Activated CD8-positive, alpha-beta memory T cell treated with anti-CD3 and anti-CD28 coated beads for 1 hour (primary cell): ENCODE measurements around the gene COPS2.
"Not testable (repeated sequence)": the region's sequence is repeated elsewhere in the genome, so short reads cannot be mapped to it uniquely, and the experiment has no call there.

Experiments
- DNase-seq, 2 donors: peaks; one replicate each; pipeline ENCODE4 v3.0.0-alpha.2; 2020; ENCODE audit warnings: low read depth in 1 of 2; ENCODE audit errors: extremely low read depth in 1 of 2

The COPS2 gene

GRCh38 chr15:49155110-49155833 is at the start of gene COPS2:
Gene COPS2, minus strand, starts transcription at chr15:49155599. Its CDS starts 21 bp downstream, at chr15:49155578.
- peak; percentile 80 to 83 for DNase-seq

DNA sequence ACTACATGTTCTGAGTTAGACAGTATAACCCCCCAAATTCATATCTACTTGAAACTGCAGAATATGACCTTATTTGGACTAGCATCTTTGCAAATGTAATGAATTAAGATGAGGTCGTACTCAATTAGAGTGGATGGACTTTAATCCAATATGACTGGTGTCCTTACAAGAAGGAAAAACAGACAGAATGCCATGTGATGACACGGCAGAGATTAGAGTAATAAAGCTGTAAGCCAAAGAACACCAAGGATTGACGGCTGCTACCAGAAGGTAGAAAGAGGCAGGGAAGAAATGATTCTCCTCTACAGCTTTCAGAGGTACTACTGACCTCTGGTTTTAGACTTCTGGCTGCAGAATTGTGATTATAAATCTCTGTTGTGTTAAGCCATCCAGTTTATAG is 44.9 kb upstream of the COPS2 start:
- DNase-seq, result no peak

DNA sequence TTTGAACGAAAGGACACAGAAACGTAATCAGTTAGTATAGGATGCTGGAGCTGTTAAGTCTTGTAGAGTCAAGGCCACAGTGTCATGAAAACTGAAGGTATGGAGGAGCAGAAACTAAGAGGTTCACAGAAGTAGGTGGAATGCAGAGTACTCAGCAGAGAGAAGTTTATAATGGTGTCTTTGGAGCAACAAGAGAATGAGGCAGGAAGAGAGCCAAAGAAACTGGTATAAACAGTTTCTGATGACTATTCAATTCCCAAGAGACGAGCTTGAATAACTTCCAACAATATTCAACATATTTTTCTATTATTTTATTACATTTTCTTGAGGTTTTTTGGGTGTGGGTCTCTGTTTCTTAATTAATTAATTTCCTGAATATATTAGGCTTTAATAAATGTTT is 44.3 kb upstream of the COPS2 start:
- no peak for DNase-seq

- no peak for DNase-seq
Observed at GRCh38 chr15:49196856-49197255, 41.5 kb upstream of the COPS2 start.

GRCh38 chr15:49191892-49192291 is 36.5 kb upstream of the COPS2 start:
- DNase-seq, result no peak

DNA sequence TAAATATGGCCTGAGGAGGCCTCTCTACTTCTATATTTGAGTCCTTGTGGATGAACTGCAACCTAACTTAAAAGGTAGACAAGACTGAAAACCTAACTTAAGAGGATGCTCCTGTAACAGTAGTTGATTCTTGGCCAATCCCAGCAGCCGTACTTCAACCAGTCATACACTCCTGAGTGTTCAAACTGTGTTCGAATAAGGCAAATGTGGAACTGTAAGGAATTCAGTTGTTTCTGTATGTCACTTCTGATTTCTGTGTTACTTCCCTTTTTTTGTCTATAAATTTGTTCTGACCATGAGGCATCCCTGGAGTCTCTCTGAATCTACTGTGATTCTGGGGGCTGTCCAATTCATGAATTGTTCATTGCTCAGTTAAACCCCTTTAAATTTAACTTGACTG is 35.2 kb upstream of the COPS2 start:
- no peak for DNase-seq

- DNase-seq, result no peak
Observed at GRCh38 chr15:49189631-49190030, 34.2 kb upstream of the COPS2 start.

DNA sequence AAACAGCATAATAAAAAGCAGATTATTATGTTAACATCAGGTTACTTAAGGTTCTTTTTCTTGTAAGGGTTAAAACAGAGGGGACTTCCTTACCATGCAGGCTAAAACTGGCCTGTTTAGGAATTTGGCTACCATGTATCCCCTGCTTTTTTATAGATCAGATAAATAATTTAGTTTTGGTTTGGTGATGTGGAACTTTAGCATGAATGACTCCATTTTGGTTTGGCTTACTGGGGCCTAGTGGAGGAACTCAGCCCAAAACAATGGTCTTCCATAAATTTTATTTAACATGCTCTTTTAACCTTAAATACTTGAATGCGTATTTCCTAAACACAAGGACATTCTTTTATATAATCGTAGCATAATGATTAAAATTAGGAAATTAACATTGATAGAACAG is 33.5 kb upstream of the COPS2 start:
- DNase-seq, result no peak

DNA sequence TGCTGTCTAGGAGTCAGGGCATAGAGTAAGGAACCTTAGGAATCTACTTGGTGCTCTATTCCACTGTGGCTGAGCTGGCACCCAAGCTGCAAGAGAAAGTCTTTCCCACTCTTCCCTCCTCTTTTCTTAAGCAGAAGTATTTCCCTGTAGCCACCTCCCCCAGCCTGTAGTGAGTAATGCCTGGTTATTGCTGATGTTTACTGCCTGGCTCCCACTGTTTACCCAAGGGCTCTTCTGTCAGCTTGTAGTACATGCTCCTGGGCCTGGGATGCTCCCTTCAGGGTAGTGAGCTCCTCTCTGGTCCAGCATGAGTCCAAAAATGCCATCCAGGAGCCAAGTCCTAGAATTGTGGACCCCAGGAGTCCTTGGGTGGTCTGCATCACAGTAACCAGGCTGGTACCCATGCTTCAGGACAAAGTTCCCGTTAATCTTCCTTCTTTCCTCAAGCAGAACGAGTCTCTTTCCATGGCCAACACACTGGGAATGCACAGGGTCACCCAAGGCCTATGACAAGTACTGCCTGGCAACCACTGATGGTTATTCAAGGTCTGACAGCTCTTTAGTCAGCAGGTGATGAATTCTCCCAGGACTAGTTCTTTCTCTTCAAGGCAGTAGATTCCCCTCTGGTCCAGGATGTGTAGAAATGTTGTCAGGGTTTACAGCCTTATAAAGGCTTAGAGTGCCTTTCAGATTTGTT is 32.3 kb upstream of the COPS2 start:
- no peak for DNase-seq

GRCh38 chr15:49185473-49185872 is 30.1 kb upstream of the COPS2 start:
- DNase-seq, result no peak

- not testable (repeated sequence) for DNase-seq
Observed at GRCh38 chr15:49183741-49184140, 28.3 kb upstream of the COPS2 start.

DNA sequence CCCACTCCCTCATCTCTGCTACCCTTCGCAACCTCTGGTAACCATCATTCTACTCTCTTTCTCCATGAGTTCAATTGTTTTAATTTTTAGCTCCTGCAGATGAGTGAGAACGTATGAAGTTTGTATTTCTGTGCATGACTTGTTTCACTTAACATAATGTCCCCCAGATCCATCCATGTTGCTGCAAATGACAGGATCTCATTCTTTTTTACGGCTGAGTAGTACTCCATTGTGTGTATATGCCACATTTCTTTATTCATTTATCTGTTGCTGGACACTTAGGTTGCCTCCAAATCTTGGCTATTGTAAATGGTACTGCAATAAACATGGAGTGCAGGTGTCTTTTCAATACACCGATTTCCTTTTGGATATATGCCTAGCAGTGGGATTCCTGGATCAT is 26.7 kb upstream of the COPS2 start:
- no peak for DNase-seq

DNA sequence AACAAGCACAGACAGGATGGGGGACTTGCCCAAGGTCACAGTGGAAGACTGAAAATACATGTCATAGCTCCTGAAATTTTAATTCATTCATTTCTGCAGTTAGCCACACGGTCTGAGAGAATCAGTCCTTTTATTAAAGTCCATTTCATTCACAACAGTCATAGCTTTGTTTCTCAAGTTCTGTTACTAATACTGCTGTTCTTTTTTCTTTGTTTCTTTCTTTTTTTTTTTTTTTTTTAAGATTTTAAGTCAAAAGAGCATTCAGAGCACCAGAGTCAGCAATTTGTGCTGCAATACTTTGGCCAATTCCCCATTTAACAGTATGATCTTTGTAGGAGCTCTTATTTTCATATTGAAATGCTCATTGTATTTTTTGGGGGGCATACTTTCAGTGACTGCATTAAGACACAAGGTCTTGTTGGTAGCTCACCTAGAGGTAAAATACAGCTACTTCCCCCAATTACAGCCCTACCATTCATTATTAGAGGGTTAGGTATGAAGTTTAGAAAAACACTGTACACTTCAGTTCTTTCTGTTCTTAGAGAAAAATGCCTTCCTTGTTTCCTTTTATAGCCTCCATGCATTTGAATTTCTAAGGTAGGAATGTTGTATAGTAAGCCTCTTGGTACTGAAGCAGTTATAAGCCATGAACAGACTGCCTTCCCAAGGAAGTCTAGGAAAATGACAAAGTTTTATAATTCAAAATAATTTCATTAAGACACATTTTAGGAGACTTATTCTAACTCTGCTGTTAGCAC is 24.2 kb upstream of the COPS2 start:
- no peak for DNase-seq

DNA sequence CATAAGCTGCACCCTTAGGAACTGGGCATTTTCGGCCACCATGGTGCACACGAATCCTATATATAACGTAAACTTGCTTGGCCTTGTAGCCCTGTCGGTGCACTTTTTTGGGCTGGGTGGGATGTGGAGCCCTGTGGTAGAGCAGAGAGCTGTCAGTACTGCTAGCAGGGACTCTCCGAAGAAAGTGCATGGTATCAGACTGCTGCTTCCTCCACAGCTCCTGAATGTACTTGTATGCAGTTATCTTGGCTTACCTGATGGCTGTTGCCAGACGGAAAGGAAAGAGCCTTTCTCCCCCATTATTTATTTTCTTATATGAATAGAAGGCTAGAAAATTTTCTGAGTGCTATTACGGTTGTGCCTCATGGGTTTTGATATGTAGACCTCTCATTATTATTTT is 23.1 kb upstream of the COPS2 start:
- DNase-seq, result no peak

- DNase-seq, result not testable (repeated sequence)
Observed at GRCh38 chr15:49175582-49176397, 20.4 kb upstream of the COPS2 start.

DNA sequence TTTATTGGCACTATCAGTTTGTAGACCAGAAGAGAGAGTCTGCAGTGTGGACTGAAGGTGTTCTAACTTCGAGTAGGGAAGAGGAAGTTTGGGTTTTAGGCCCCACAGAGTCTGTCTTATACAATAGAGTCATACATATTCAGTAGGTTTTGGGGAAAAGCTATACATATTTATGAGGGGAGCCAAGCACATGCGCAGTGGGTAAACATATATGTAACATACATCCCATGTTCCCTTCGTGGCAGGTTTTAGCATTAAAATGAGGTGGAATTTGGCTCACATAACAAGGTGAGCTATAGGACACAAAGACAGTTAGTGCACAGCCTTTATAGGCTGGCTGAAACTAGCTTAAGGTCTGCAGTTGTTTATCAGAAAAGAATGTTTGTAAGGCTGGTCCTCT is 19.5 kb upstream of the COPS2 start:
- DNase-seq, result no peak

GRCh38 chr15:49171790-49172189 is 16.4 kb upstream of the COPS2 start:
- DNase-seq, result no peak

DNA sequence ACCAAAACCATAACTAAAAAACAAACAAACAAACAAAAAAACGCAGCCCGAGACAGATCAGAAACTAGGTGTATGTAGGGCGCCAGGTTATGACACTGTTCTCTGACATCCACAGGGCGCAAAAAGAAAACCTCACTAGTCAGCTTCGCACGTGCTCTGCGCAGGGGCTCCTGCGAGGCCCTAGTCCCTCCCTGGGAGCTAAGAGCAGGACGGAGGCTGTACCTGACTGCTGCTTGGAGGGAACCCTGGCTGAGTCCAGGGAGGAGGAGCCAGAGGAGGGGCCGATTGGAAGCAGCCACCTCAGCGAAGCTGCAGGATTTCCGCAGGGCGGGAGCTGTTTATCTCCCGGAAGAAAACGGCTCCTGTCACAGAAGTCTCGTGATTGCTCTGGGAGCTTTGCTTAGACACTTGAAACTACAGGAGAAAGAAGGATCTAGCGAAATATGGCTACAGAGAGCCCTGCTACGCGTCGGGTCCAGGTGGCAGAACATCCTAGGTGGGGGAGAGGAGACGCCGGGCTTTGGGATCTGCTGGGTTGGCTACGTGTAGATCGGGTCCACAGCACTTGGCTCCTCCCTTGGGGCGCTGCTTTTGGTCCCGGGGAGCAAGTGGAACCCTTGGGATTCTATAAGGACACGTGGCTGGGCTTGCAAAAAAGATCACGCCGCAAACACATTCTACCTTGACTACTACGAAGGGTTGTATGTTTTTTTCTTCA is 14.6 kb upstream of the COPS2 start, which contains the start of gene GALK2:
GALK2 (plus strand) TSS at position 368 of the 718 bp plus-strand sequence; CDS start at position 444, 76 bp downstream.
- DNase-seq, result peak; percentile 49 to 50

DNA sequence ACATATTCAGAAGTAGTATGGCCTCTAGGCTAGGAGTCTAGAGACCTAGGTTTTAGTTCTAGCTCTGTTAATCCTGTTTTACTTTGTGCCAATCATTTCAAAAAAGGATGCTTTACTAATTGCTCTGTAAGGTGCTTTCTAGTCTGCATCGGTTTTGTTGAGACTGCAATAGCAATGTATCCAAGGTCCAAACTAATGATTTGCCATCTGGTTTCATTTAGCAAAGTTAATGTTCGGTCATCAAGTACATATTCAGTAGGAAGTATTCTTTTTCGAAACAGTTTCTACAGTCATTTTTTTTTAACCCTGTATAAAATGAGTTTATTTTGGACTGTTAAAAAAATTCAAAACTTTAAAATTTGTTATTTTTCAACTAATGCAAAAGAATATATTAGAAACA is 12.6 kb upstream of the COPS2 start:
- no peak for DNase-seq

DNA sequence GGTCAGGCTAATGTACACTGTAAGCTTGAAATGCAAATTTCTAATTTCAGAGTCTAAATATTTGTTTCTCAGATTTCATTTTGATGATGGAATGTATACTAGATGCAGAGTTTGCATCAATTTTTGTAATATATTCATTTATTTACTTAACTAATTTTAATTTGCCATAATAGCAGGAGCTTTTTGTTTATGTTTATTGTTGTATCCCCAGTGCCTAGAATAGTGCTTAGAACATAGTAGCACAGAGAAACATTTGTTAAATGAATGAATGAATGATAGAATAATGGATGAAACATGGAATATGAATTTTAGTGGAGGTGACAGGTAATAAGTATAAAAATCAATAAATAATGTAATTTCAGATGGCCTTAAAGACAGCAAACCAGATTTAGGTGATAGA is 9.5 kb upstream of the COPS2 start:
- DNase-seq, result no peak
